GM15510 (cell line): Measurements from ENCODE around the gene ABCA2.

Source experiments
- POLR2A ChIP-seq: IDR thresholded peaks from 3 replicates; pipeline ENCODE4 v1.6.1; 2011; ENCODE audit warnings: borderline replicate concordance; ENCODE audit not compliant: insufficient read length; ENCODE audit errors: extremely low read depth

The ABCA2 gene

DNA sequence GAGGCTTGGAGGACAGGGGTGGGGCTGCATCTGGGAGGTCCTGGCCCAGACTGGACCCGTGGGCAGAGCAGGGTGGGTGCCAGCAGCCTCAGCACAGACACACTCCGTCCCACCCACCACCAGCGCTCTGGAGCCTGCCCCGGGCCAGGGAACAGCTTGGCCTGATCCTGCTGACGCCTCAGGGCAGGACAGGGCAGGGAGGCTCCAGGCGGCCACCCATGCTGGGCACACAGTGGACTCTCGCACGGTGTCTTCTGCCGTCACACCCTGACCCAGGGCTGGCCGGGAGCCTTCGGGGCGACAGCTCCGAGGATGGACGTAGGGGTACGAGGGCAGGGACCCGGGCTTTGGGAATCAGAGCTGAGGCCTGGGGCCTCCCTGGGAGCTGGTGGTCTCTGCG, 58.9 kb downstream of the ABCA2 start:
- TF ChIP-seq POLR2A: no peak

DNA sequence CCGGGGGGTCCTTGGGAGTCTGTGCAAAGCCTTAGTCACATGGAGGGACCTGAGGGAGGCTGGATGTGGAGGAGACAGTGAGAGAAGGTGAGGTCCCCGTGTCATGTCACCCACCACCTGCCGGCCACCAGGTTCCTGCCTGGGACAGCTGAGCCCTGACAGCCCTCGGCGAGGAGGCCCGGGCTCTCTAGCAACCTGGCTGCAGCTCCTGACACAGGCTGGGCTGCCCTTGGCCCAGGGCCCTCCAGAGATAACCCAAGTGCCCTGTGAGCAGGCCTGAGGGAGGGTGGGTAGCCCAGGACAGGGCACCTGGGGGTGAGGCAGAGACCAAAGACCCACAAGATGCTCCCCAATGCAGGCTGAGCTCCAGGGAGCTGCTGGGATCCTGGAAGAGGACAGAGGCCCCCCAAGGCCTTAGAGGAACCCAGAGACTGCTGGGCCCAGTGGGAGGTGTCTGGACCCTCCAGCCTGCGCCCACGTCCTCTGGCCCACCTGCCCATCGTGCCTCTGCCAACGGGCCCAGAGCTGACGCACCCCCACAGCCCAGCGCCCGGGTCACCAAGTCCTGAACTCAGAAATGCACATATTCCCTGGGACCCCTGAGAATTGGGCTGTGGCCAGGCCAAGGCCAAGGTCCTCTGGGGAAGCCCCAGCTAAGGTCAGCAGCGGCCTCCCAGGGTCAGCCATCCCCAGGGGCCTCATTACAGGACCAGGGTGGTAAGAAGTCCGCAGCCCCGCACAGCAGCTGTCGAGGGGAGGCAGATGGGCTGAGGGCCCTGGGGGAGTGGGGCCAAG, 59.5 kb downstream of the ABCA2 start:
- TF ChIP-seq POLR2A: no peak

DNA sequence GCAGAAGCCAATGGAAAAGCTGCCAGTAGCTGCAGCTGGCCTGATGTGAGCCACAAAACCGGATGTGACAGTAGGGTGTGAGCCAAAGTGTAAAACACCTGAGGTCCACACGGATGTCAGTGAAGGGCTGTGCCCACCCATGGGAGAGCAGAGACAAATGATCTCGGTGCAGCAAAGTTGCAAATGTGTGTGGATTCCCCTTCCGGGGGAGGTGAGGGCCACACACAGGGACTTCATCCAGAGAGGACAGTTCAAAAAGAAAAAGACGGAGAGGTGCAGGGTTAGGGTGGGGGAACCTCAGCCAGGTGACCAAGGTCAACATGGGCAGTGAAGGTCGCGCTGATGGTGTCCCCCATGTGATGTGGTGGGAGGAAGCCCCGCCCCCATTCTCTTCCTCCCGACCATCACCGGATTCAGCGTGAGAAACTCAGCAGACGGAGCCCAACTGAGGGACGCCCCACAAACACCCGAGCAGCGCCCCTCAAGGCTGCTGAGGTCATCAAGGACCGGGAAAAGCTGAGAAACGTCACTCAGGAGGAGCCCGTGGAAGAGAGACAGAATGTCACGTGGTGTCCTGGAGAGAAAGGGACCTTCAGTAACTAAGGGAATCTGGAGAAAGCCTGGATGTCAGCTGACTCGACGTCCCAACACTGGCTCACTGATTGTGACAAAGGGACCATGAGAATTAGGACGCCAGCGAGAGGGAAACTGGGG, 62.1 kb downstream of the ABCA2 start:
- no peak for TF ChIP-seq POLR2A

GRCh38 chr9:136964833-136965422, 63.1 kb downstream of the ABCA2 start:
- no peak for TF ChIP-seq POLR2A

GRCh38 chr9:136964171-136964689, 63.8 kb downstream of the ABCA2 start:
- no peak for TF ChIP-seq POLR2A

GRCh38 chr9:136963751-136964150, 64.3 kb downstream of the ABCA2 start:
- no peak for TF ChIP-seq POLR2A

DNA sequence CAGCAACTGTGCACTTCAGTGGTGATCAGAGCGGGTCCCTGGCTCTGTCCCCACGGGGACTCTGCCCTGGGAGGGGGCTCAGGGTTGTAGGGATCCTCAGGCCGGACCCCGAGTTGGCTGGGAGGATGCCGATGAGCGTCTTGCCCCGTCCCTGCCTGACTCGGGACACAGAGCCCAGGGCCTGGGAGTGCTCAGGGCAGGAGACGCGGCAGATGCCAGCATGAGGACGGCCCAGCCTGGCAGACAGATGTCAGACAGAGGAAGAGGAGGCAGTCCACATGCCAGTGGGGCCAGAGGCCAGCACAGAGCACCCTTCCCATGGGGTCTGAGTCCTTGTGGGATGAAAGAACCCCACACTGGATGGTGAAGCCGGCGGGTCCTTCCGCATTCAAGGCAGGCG, 64.7 kb downstream of the ABCA2 start:
- no peak for TF ChIP-seq POLR2A

DNA sequence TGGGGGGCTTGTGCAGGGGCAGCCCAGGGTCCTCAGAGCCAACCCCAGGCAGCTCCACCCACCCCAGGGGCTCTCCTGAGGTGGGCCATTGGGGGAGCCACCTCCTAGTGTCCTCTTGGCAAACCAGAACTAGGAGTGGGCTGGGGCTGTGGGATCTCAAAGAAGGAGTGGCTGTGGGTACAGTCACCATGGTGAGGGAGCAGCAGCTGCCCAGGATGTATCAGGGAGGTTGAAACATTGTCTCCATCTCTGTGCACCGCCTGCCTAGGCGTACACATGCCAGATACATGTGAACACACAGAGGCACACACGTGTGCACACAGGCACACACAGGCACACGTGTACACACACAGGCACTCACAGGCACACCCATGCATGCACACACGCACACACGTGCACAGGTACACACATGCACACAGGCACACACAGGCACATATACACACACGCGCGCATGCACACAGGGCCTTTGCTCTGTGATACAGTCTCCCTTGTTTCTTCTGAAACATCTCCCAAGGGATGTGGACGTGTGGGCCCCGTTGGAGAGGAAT, 65.3 kb downstream of the ABCA2 start:
- TF ChIP-seq POLR2A: no peak

- TF ChIP-seq POLR2A: no peak
Measured at GRCh38 chr9:136962163-136962562, 65.9 kb downstream of the ABCA2 start.

DNA sequence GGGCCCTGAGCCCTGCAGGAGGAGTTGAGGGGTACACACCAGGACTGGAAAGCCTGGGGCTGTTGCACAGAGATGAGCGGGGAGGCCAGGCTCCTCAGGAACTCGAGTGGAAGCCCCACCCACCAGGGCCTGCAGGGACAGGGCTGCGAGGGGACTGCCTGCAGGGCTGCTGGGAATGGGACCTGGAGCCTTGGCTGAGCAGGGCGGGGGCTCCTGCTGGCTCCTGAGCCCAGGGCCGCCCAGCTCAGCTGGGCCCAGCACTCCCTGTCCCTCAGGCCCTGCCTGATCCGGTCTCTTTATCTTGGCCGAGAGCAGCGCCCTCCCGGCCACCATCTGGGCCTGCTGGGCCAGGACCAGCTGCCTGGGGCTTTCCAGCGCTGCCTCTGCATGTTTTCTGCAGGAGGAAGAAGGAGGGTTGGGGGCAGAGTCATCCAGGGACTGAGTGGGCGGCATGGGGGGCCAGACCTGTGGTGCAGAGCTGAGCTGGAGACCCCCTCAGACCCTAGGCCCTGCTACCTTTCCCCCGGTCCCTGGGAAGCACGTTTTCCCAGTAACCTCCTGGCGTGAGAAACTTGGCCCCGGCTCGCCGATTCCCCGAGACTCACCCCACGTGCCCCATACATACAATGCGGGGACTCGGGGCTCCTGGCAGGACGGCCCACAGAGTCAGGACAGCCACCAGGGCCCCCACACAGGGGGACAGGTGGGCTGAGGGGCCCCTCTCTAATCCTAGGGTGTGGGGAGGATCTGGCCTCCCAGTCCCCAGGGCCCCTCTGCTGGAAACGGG, 66.6 kb downstream of the ABCA2 start:
- no peak for TF ChIP-seq POLR2A

GRCh38 chr9:136960938-136961275, 67.1 kb downstream of the ABCA2 start:
- no peak for TF ChIP-seq POLR2A

DNA sequence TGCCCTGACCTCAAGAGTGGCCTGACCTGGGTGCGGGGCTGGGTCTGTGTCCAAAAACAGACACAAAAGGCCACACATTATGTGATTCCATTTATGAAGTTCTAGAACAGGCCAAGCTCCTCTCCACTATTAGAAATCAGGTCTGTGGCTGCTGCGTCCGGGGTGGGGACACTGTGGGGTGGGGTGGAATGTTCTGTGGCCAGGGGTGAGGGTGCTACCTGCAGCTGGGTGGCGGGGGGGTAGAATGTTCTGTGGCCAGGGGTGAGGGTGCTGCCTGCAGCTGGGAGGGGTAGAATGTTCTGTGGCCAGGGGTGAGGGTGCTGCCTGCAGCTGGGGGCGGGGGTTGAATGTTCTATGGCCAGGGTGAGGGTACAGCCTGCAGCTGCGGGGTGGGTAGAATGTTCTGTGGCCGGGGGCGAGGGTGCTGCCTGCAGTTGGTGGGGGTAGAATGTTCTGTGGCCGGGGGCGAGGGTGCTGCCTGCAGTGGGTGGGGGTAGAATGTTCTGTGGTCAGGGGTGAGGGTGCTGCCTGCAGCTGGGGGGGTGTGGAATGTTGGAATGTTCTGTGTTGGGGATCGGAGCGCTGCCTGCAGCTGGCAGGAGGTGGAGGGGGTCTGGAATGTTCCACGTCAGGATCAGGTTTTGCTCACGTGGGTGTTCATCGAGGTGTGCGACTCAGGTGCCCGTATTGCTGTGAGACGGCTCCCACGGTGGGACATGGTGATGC, 67.7 kb downstream of the ABCA2 start:
- no peak for TF ChIP-seq POLR2A

GRCh38 chr9:136958898-136959850, 68.9 kb downstream of the ABCA2 start:
- TF ChIP-seq POLR2A: no peak
